Anterior cingulate cortex (tissue), 58 donors: ENCODE results near the gene DHX16.

Experiments
- DNase-seq, 58 donors: peaks; one replicate each; lab custom pipeline; 2025; lab: John Stamatoyannopoulos, UW

Gene DHX16

DNA sequence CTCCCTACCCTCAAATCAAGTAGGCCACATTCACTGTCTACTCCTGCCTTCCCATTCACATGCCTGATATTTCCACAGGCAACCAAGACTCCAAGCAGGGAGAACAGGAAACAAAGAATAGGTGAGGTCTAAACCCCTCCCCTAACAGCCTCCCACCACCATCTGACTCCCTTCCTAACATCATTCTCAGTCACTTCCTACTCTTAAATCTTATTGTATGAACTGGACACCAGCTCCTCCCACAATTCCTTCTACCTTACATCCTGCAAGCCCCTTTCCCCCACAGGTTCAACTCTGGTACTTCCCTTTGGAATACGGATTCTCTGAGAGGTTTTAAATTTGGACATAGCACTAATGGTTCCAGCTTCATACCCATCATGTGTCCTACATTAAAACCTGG is 26.8 kb downstream of the DHX16 start:
- no peak for DNase-seq

DNA sequence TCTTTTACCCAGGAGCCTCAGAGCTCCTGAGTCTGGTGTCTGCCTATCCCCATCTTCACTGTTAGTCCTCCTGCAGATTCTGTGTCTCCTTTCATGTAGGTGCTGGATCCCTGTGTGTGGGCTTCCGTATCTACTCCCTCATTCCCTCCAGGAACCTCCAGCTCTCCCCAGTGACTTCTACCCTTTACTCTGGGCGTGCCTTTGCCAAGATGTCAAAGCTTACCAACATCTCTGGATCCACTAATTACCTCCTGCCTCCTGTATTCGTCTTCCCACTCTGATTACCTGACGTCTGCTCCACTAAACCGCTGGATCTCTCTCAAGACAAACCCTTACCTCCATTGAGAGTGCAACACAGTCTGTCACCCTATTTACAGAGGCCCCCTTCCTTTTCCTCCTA is 28.0 kb downstream of the DHX16 start:
- no peak for DNase-seq

DNA sequence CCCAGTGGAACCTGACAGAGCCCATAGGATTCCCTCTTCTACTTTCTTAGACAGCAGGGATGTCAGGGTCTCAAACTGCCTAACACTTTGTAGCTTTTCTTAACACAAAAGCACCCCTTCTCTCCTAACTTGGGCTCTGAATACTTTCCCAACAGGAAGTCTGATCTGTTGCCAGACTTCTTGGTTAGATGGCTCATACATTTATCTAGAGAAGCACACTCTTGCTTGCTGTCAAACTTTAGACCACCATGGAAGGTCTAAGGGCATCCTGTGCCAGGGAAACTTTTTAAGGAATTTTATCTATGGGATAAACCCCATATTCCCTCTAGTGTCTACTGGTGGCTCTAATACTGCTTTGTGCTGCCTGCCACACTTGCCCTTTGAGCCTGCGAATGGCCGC is 29.1 kb downstream of the DHX16 start:
- DNase-seq, result no peak

DNA sequence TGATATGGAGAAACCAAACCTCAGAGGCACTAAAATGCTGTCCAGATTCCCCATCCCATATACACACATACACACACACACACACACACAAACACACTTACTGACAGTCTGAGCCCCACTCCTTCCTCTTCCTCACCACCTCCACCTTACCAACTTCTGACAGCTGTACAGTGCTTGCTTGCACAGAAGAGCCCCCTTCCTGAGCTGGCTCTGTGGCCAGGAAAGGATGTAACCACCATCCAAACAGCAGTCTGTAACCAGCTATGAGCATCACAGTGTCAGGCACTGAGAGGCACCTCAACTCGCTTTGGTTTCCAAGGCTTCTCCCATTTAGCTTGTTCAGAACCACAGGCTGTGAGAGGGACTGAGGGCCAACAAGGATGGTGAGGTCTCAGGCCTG is 31.8 kb downstream of the DHX16 start:
- DNase-seq, result no peak

DNA sequence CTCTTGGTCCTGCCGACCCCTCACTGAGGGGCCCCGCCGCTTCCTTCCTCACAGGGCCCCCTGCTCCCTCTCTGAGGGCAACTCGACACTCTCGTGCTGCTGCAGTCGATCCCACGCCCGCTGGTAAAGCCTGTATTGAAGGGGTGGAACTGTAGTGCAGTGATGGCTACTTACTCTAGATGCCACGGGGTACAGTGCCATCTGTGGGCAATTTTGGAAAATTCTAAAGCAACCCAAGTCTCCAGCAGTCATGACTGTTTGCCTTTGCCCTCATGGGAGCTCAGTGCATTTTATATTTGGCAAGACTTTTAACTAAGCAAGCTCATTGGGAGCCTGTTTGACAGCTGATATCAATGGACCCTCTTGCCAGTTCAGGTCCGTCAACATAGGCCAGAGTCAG is 32.3 kb downstream of the DHX16 start:
- DNase-seq, result no peak

DNA sequence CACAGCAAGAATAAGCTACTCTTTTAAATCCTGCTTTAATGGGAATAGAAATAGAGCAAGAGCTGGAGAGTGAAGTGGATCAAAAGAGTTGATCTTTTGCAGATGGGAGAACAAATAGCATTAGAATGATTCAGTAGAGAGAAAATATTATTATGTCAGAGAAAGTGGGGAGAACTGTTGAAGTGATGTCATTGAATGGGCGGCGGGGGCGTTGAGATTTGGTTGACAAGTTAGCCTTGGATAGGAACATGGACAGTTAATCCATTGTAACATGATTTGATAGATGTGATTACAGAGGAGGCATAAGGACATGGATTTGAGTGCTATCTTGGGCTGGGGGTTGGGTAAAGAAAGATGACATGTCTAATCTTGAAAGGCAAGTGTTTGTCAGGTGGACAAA is 37.0 kb downstream of the DHX16 start:
- no peak for DNase-seq

DNA sequence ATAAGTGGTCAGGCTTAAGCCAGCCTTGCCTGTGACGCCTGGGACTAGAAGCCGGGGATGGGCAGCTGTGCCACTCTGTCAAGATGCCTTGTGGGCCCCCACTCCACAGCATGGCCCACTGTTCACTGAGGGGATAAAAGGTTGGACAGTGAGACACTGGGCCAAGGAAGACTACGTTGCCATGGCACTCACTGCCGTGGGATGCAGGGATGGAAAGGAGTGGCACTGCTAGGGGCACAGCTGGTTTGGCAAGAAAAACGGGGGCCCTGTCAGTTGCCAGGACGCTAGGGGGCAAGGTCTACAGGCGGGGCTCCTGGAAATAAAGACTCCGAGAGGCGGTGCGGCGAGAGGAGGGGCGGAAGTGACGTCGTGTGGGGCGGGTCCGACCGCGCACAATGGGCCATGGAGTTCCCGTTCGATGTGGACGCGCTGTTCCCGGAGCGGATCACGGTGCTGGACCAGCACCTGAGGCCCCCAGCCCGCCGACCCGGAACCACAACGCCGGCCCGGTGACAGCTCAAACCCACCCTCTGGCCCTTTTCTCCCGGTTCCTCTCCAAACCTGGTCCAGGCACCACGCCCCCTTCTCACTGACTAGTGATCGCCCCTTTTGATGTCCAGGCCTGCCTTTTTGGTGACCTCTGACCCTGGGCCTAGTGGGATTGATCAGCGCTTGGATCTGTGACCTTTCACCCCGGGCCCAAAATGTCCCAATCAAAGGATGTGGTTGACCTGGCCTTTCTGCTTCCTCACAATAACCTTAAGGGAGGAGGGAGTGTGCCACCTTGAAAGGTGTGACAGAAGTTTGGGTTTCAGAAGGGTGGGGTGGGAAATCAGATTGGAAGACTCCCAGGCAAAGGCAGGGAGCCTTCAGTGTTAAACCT is 46.1 kb downstream of the DHX16 start, which contains the start of gene ATAT1:
TSS of gene ATAT1 (plus strand) at position 391 of the 883 bp plus-strand sequence.
- peak; percentile 7 to 94 (median 85) for DNase-seq

DNA sequence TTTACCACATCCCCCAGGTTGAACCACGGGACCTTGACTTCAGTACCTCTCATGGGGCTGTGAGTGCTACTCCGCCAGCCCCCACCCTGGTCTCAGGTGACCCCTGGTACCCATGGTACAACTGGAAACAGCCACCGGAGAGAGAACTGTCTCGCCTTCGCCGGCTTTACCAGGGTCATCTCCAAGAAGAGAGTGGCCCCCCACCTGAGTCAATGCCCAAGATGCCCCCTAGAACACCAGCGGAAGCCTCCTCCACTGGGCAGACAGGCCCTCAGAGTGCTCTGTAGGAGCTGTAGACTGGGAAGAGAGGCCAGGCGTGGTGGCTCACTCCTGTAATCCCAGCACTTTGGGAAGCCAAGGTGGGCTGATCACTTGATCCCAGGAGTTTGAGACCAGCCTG is 47.3 kb downstream of the DHX16 start:
- DNase-seq, result no peak

DNA sequence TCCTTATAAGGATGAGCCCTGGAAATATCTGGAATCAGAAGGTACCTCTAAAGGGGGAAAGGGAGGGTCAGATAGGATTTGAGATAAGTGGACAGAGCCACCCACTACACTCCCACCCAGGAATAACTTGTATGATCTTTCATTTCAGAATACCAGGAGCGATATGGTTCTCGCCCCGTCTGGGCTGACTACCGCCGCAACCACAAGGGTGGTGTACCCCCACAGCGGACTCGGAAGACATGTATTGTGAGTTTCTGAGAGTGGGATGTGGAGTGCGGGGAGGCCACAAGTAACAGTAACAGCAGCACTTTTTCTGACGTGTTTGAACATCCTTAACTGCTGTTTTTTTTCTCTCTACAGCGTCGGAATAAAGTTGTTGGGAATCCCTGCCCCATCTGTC is 53.2 kb downstream of the DHX16 start:
- DNase-seq, result no peak

DNA sequence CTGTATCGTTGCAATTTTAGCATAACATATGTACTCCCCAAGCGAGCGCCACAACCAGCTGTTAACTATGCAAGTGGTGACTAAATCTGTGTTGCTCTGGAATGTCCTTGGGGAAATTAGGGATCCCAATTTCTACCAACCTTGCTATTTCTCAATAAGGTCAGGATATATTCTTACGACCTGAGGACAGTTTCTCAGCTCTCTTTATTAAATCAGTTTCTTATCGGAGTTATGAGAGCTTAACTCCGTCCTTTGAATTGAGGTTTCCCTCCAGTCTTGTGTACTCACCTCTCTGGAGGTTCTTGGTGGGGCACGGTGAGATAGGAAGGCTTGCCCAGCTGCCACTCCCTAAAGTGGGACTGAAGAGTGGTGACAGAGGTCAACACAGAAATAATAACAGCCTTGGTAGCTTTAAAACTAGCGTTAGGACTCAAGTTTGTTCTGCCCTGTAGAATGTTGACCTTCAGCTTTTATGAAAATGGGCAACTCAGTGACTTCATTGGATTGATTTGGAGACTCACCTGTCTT is 54.5 kb downstream of the DHX16 start:
- DNase-seq, result no peak

DNA sequence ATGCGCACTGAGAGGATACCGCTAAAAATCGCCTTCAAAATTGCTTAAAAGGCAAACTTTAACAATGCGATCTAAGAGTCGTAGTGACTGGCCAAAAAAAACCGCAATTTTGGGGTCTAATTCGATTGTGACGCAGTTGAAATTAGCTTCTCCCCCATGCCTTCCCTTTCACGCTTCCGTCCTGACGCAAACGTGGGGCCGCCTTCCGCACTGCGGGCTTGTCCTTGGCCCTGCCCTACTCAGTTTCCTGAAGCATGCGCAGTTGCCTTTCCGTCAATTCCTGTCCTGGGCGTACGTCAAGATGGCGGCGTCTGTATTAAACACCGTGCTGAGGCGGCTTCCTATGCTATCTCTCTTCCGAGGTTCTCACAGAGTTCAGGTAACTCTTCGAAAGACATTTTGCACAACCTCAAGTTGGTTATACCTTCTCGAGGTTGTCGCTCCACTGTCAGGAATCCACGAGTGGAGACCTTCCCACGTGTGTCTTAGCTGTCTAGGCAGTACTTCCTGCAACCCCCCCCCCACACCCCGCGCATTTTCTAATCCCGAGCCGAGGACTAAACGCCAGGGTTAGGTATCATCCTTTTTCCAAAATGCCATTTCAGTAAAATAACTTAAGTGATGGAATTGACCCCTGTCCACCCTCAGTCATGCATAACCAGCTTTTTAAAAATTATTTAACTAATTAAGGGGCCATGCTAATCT is 55.1 kb downstream of the DHX16 start, which contains the start of gene MRPS18B:
TSS of gene MRPS18B (plus strand) at position 276 of the 705 bp plus-strand sequence. CDS start at position 302, 26 bp downstream.
- peak; percentile 79 to 99 (median 97) for DNase-seq

DNA sequence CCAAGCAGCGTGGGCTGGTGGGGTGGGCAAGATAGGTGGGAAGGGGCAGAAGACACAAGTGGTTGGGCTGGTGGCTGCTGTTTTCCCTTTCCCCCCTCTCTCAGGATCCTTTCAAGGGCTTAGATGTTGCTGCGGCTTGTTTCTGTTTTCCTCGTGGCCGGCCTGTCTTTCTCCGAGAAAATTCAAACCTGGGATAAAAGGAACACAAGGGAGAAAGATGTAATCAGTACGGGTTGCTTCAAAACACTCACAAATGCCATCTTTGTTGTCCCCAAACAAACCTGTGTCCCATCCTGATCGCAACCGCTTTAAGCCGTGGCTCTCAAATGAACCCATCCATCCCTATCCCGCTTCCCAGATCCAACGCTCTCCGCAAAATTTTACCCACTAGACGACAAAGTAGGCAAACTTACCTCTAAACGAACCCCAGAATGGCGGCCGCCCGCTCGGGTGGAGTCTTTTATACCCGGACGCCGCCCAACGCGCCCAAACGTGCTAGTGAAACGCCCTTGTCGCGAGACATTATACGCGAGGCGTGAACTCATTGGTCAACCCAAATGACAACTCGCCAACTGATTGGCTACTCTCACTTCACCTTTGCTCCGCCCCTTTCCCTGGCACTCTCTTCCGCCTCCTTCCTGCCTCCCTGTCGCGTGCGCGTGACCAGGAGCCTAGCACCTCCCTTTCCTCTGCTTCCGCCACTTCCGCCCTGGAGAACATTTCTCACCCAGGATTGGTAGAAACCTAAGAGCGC is 55.8 kb downstream of the DHX16 start, which contains the start of gene PPP1R10:
TSS of gene PPP1R10 (minus strand) at position 433 of the 754 bp plus-strand sequence. CDS start 7,299 bp downstream, outside the sequence.
- DNase-seq, result peak; percentile 88 to 100 (median 99)

DNA sequence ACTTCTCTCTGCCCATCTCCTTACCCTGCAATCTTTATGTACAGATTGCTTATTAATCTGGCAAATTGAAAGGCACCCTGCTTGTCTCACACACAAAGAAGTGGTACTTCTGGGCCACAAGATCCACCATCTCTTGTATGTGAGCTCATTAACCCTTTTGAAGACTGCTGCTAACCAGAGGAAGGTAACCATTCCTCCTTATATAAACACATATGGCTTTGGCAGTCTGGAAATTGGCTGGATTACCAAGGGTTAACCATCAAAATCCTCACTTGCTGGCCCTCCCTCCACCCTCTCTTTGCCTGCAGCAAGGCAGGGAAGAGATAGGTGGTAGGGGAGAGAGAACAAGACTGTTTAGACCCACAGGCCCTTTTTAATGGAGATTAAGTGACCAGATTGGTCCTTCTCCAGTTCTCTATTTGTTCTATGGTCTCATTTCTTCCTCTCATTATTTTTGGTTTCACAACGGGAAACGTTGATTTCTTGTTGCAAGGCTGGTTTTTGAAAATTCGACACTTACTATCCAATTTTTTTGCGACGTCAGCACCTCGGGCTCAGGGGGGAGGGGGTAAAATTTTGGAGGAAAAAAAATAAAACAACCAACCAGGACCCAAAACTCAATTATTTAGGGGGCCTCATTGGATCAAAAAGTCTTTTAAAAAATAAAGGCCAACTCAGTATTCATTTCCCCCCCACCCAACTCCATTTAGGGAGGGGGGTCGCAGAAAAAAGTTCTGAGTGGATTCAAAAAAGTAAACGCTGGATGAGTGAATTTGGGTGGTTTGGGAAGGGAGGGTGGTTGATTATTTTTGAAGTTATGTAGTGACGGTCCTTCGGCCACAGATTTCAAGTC is 56.6 kb downstream of the DHX16 start:
- DNase-seq, result peak in 5 of 58 donors; percentile 3 to 35 (median 6)

DNA sequence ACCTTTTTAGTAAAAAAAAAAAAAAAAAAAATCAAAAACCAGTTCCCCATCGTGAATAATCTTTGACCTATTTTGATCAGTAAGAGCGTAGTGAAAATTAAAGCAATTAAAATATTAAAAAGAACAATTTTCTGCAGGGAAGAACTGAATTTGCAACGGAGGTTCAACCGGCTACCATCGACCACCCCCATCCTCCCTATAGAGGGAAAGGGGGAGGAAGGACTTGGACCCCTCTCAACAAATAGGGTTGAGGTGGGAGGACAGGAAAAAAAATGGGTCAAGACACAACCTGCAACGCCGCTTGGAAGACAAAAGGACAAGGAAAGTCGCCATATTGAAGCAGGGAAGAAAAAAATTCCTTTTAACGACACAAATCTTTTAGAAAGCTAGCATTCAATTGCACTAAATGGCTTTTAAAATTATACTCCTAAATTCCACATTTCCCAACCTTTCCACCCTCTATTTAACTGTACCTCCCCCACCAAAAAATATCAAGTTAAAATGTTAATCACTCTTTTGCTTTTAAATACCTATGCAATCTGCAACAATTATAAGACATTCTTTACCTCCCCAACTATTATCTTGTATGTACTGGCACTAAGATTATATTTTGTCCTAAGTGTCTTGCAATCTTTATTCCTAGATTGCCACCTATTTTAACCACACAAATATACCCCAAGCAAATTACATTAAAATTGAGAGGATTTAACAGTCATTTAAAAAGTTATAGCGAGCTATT is 57.4 kb downstream of the DHX16 start:
- peak in 28 of 58 donors; percentile 9 to 80 (median 35) for DNase-seq

DNA sequence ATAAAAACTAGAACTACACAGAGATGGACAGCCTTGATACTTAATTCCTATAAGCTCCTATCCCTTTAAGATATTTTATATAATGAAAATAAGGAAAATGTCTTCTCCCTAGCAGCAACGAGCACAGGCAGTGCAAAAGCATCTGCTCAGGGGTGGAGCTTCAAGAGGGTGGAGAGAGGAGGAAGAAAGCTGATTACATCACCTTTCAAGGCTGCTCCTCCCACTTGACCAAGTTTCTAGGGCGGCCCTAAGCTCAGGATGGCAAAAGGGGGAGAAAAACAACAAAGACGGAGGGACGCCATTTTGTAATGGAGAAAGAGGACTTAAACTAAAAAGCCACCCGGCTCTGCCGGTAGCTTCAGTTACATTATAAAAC is 58.0 kb downstream of the DHX16 start:
- DNase-seq, result peak in 56 of 58 donors; percentile 9 to 96 (median 80)

DNA sequence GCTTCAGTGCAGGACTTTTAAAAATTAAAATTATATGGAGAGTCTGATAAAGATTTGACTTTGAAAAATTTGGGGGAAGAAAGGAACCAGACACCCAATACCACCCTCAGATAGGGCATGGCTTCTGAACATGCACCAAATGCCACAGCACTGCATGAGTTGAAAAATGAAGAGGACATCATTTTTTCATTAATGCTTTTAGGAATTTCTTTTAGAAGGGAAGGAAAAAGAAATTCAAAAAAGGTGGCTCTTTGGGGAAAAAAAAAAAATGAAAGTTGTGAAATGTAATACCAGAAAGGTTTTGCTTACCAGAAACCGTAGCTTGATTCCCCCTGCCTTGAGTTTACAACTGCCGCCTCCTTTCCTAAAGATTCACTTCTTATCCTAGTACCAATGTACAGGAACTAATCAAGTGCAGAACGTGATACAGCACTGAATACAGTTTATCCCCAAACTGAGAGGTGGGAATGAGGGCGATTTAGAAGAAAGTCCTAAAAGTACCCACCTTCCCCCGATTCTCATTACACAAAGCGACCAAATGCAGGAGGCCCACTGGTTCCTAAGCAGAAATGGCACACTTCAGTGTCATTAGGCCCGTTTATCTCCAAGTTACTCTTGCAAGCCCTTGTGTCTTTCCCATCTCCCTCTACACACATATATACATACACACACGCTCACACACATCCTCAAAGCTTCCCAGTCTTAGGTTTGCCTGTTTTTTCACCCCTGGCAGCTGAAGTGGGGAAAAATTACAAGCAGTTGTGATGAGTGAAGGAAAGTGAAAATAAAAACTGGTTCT is 58.6 kb downstream of the DHX16 start:
- peak in 7 of 58 donors; percentile 5 to 43 (median 29) for DNase-seq

DNA sequence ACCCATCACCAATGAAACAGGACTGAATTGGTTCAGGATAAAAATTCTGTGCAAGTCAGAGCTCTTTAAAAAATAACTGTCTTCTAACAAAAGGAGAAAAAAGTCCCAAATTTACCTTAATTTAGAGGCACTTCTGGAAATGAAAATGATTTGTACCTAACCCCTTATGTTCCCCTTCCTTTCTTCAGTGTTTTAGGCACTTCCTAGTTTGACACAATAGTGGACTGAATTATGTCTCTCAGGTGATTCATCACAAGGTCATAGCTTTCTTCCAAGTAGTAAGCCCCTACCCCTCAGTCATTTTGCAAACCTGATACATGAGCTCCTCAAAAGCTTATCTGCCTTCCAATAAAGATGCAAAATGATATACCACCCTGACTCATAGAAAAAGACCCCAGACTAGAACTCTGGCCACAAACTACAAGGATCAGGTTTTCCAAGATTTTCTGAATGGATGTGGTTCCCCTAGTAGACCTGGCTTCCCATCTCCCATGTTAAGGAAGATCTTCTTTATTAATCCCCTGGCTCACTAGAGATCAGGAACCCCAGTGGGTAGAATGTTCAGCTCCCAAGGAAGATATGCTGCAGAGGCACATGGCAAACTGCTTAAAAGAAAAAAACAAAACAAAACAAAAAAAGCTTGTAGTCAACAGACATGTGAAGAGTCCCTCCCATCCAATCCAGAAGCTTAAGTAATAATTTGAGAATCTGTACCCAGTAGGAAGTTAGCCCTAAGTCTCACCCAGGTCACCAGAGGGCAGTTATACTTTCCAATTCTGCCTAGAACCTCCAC is 59.4 kb downstream of the DHX16 start:
- no peak for DNase-seq
